ENCODE results near the gene ACTN2.

DNA sequence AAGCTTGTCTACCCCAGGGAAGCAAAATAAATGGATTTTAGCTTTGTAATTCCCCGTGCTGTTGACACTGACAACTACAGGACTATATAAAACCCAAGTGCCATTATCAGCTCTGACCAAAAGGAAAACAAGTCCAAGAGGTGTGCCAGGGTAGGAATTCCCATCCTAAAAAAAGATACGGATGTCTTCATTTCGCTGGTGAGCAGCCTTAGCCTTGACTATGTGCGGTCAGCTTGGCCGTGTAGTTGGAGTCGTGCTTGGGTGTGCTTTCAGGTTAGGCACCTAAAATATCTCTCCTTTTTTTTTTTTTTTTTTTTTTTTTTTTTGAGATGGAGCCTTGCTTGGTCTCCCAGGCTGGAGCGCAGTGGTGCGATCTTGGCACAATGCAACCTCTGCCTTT, 28.9 kb upstream of the ACTN2 start:
- TF ChIP-seq CTCF (IDR thresholded peaks at IDR 0.05) (no peak), EP300 (IDR thresholded peaks at IDR 0.05) (no peak), POLR2A (IDR thresholded peaks at IDR 0.05) (no peak), POLR2AphosphoS5 (IDR thresholded peaks at IDR 0.05) (no peak)
